Spleen (tissue), 11 donors: Measurements from ENCODE around the gene PTPRN2. TPM values are rescaled to one million over a fixed set of nuclear protein-coding genes. Genes with fewer than 3 reads are reported as not detected.

Source experiments
- DNase-seq: peaks from one replicate; pipeline ENCODE4 v3.0.0-alpha.2; 2020
- H3K27ac ChIP-seq, 8 donors: fragments of 200-600 bp; sonication (generic) in 7 of 8; 1 replicate in 4 of 8; 2 replicates in 4 of 8; pipeline versions ENCODE4 v1.5.0 to v1.8.0; 2016 to 2021; ENCODE audit warnings: inconsistent platforms in 4 of 8, mild to moderate bottlenecking in 4 of 8, moderate library complexity in 1 of 8
- H3K27me3 ChIP-seq, 7 donors: fragments of 200-600 bp; sonication (generic) in 6 of 7; replicated peaks in 1 of 7; 1 replicate in 4 of 7; 2 replicates in 3 of 7; pipeline versions ENCODE4 v1.5.0 to v1.8.0; 2016 to 2021; ENCODE audit warnings: inconsistent platforms in 3 of 7, mild to moderate bottlenecking in 1 of 7
- H3K36me3 ChIP-seq, 6 donors: fragments of 200-600 bp; sonication (generic) in 5 of 6; 1 replicate in 4 of 6; 2 replicates in 2 of 6; pipeline versions ENCODE4 v1.5.0 to v1.8.0; 2016 to 2021; ENCODE audit warnings: inconsistent platforms in 2 of 6
- H3K4me1 ChIP-seq, 6 donors: fragments of 200-600 bp; sonication (generic) in 5 of 6; 1 replicate in 3 of 6; 2 replicates in 3 of 6; pipeline versions ENCODE4 v1.5.0 to v1.8.0; 2016 to 2021; ENCODE audit warnings: inconsistent platforms in 3 of 6
- H3K4me3 ChIP-seq, 8 donors: fragments of 200-600 bp; sonication (generic) in 7 of 8; 1 replicate in 4 of 8; 2 replicates in 4 of 8; pipeline versions ENCODE4 v1.5.0 to v1.8.0; 2016 to 2021; ENCODE audit warnings: inconsistent platforms in 4 of 8, mild to moderate bottlenecking in 4 of 8, moderate library complexity in 2 of 8
- H3K9me3 ChIP-seq, 8 donors: fragments of 200-600 bp; sonication (generic) in 7 of 8; 1 replicate in 4 of 8; 2 replicates in 4 of 8; pipeline versions ENCODE4 v1.5.0 to v1.8.0; 2016 to 2021; ENCODE audit warnings: inconsistent platforms in 4 of 8
- POLR2A ChIP-seq, 3 donors: fragments of 450-650 bp; IDR thresholded peaks; one replicate each; pipeline ENCODE4 v1.5.1; 2017; ENCODE audit warnings: antibody characterized with exemption in 3 of 3, mild to moderate bottlenecking in 1 of 3
- POLR2AphosphoS5 ChIP-seq, 3 donors: sonication (generic); formaldehyde crosslinking; IDR thresholded peaks; one replicate each; pipeline ENCODE4 v1.5.1; 2017; ENCODE audit warnings: antibody characterized with exemption in 3 of 3
- WGBS, 5 donors: extraction: QIAGEN DNeasy Blood & Tissue Kit in 3 of 5; methylation state at CpG; one replicate each; pipeline versions ENCODE4 v1.1.5 to v1.1.7; 2013 to 2018; 5-methylcytosine and 5-hydroxymethylcytosine counted together
- intact Hi-C: fragments of 100-400 bp; cut with DNase I; formaldehyde crosslinking; loops from one replicate; pipeline ENCODE4 v1.15.0; 2023; ENCODE audit warnings: low total_unique reads
- polyA plus RNA-seq, 3 donors: library from polyadenylated mRNA; stranded (reverse); fragments of 200-250 nt; gene quantifications; one replicate each; pipeline ENCODE4 v1.2.1, GENCODE V29; 2013
- total RNA-seq, 7 donors: library from RNA; depleted of rRNA in 3 of 7; stranded (reverse); fragments of >200 nt in 3 of 7; fragmentation: NEBNext Ultra II Directional in 4 of 7; extraction: Animal tissue kit (Norgen Biotek cat#: 25700) in 4 of 7; gene quantifications; one replicate each; pipeline versions ENCODE4 v1.1.0 to v1.2.1, GENCODE V29; 2016 to 2021
- TF ChIP-seq, protein P1 (sequence below), 11 experiments: fragments of 200-600 bp in 7 of 11; fragments of 450-650 bp in 4 of 11; sonication (generic) in 4 of 11; IDR thresholded peaks in 8 of 11; conservative IDR thresholded peaks in 3 of 11; 1 replicate in 7 of 11; 2 replicates in 4 of 11; pipeline versions ENCODE4 v1.4.0 to v1.8.0; 2016 to 2021; ENCODE audit warnings: antibody characterized with exemption in 11 of 11, inconsistent platforms in 4 of 11, mild to moderate bottlenecking in 1 of 11
- donor health status: healthy with polysubstance abuse.
- donor health status: DM: no; HTN: no; CAD: no; lungs with moderate emphysema.
- donor health status: DM: no; HTN: no; CAD: no.
- donor health status: Bipolar disorder and iron deficiency.
- donor health status: healthy.
- donor health status: DM: no; HTN: no; CAD: no.
- donor health status: DM: yes; HTN: yes; CAD: no.

PTPRN2 gene
- total and polyA plus RNA-seq, 10 donors: 7.0 to 22.8 (median 16.8) TPM

GRCh38 chr7:158063850-158064610, 523.6 kb downstream of the PTPRN2 start:
- TF ChIP-seq, protein P1, sequence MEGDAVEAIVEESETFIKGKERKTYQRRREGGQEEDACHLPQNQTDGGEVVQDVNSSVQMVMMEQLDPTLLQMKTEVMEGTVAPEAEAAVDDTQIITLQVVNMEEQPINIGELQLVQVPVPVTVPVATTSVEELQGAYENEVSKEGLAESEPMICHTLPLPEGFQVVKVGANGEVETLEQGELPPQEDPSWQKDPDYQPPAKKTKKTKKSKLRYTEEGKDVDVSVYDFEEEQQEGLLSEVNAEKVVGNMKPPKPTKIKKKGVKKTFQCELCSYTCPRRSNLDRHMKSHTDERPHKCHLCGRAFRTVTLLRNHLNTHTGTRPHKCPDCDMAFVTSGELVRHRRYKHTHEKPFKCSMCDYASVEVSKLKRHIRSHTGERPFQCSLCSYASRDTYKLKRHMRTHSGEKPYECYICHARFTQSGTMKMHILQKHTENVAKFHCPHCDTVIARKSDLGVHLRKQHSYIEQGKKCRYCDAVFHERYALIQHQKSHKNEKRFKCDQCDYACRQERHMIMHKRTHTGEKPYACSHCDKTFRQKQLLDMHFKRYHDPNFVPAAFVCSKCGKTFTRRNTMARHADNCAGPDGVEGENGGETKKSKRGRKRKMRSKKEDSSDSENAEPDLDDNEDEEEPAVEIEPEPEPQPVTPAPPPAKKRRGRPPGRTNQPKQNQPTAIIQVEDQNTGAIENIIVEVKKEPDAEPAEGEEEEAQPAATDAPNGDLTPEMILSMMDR (IDR thresholded peaks at IDR 0.05 in 8 of 11, conservative IDR thresholded peaks at IDR 0.05 in 3 of 11): no peak
- TF ChIP-seq POLR2A (IDR thresholded peaks at IDR 0.05) (no peak), POLR2AphosphoS5 (IDR thresholded peaks at IDR 0.05) (no peak)
- Histone ChIP-seq H3K4me1 (no peaks in the 10 kb centered on the region), H3K36me3 (no peaks in the 10 kb centered on the region), H3K4me3 (no peak overlapping the region), H3K27ac (no peak overlapping the region), H3K9me3 (peaks cover 0 to 28% (median 9%) of the 10 kb centered on the region in 8 donors), H3K27me3 (peaks cover 0 to 32% (median 0%) of the 10 kb centered on the region in 7 donors)
- intact Hi-C loops: no loop called here
- DNase-seq: peak; percentile 67
- WGBS, 5 donors: 42 to 79% (median 53%) methylated on average over 12 to 17 of the region's 17 CpGs

GRCh38 chr7:158062661-158063060, 525.0 kb downstream of the PTPRN2 start:
- Histone ChIP-seq H3K9me3 (peaks cover 0 to 31% (median 9%) of the 10 kb centered on the region in 8 donors), H3K27me3 (peaks cover 0 to 30% (median 0%) of the 10 kb centered on the region in 7 donors), H3K36me3 (no peaks in the 10 kb centered on the region), H3K4me3 (no peak overlapping the region), H3K4me1 (no peaks in the 10 kb centered on the region), H3K27ac (no peak overlapping the region)
- peak; percentile 54 for DNase-seq
- WGBS, 5 donors: 95 to 98% (median 95%) methylated on average over 16 to 20 of the region's 20 CpGs
- TF ChIP-seq POLR2A (IDR thresholded peaks at IDR 0.05) (no peak), POLR2AphosphoS5 (IDR thresholded peaks at IDR 0.05) (no peak)
- TF ChIP-seq, protein P1 (IDR thresholded peaks at IDR 0.05 in 8 of 11, conservative IDR thresholded peaks at IDR 0.05 in 3 of 11): no peak
- intact Hi-C loops: no loop called here

DNA sequence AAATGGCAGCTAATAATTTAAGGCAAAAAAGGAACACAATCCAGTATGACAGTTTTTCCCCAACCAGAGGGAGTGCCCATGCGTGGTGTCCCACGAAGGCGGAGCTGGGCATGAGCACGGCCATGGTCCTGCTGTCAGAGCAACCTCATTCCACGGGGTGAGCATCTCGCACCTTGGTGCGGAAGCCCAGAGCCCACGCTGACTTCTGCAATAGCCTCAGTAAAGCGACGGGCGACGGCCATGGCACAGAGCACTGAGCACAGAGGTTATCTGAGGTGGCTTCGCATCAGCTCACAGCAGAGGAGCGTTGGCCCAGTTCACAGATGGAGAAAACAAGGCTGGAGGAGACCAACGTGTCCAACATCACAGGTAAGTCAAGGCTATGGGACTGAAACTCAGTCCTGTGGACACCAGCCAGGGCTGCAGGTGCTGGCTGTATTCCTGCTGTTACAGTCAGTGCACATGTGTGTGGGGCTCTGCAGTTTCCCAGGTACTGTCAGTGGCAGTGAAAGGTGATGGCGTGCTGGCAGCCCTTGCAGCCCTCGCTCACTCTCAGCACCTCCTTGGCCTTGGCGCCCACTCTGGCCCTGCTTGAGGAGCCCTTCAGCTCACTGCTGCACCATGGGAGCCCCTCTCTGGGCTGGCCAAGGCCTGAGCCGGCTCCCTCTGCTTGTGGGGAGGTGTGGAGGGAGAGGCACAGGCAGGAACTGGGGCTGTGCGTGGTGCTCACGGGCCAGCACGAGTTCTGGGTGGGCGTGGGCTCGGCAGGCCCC, 525.6 kb downstream of the PTPRN2 start:
- DNase-seq: peak; percentile 70
- Histone ChIP-seq H3K27me3 (peaks cover 0 to 24% (median 0%) of the 10 kb centered on the region in 7 donors), H3K9me3 (peaks cover 0 to 37% (median 9%) of the 10 kb centered on the region in 8 donors), H3K27ac (no peak overlapping the region), H3K4me1 (no peaks in the 10 kb centered on the region), H3K36me3 (no peaks in the 10 kb centered on the region), H3K4me3 (no peak overlapping the region)
- WGBS, 5 donors: 89 to 95% (median 90%) methylated on average over 18 to 24 of the region's 24 CpGs
- TF ChIP-seq POLR2A (IDR thresholded peaks at IDR 0.05): no peak
- TF ChIP-seq, protein P1 (IDR thresholded peaks at IDR 0.05 in 8 of 11, conservative IDR thresholded peaks at IDR 0.05 in 3 of 11): no peak
- TF ChIP-seq POLR2AphosphoS5 (IDR thresholded peaks at IDR 0.05): no peak
- intact Hi-C loops: no loop called here
